Endothelial cell of umbilical vein (primary cell): ENCODE data around the gene TNS4. TPM values are rescaled to one million over a fixed set of nuclear protein-coding genes. Genes with fewer than 3 reads are reported as not detected.

Experiments
- BruUV-seq: library from RNA; stranded (reverse); fragments of 400-500 nt; replicated peaks from 2 replicates; lab custom pipeline; 2021; lab: Mats Ljungman, UMichigan
- CTCF ChIA-PET: fragments of 300-600, 350-600 bp; sonication (Branson Sonifier 250); formaldehyde crosslinking; loops from one replicate; lab custom pipeline; 2021; ENCODE audit warnings: antibody characterized with exemption, inconsistent platforms; lab: Charles Lee
- POLR2A ChIA-PET: fragments of 300-600, 350-600 bp; sonication (Branson Sonifier 250); formaldehyde crosslinking; loops from one replicate; lab custom pipeline; 2021; ENCODE audit warnings: antibody characterized with exemption, inconsistent platforms; lab: Charles Lee
- DNase-seq: peaks from one replicate; pipeline ENCODE4 v3.0.0-alpha.2; 2011; ENCODE audit warnings: low read depth, low spot score
- FAIRE-seq: peaks from 2 replicates; lab custom pipeline; 2011; peaks lifted over from hg19 to GRCh38; lab: Jason Lieb, UNC
- H2AFZ ChIP-seq: 2 replicates; pipeline ENCODE4 v1.6.0; 2012; ENCODE audit warnings: low read depth, low read length, control low read depth, inconsistent platforms
- H3K27ac ChIP-seq: 2 replicates; pipeline ENCODE4 v1.5.1; 2011; ENCODE audit warnings: low read depth, mild to moderate bottlenecking, control low read depth, low read length, moderate library complexity; ENCODE audit not compliant: insufficient read depth
- H3K27me3 ChIP-seq, 2 experiments: 2 replicates each; pipeline versions ENCODE4 v1.6.0 to v1.6.1; 2011; ENCODE audit warnings: low read length in 2 of 2, mixed read lengths in 1 of 2; ENCODE audit not compliant: control insufficient read depth in 2 of 2, insufficient read depth in 2 of 2
- H3K36me3 ChIP-seq, 2 experiments: 2 replicates in 1 of 2; 3 replicates in 1 of 2; pipeline ENCODE4 v1.5.1; 2011; ENCODE audit warnings: low read length in 2 of 2, mild to moderate bottlenecking in 1 of 2, moderate library complexity in 1 of 2; ENCODE audit not compliant: control insufficient read depth in 2 of 2, insufficient read depth in 2 of 2; ENCODE audit errors: extremely low read depth in 1 of 2
- H3K4me1 ChIP-seq: 3 replicates; pipeline ENCODE4 v1.5.1; 2011; ENCODE audit warnings: mild to moderate bottlenecking, low read length; ENCODE audit not compliant: control insufficient read depth, insufficient read depth; ENCODE audit errors: extremely low read depth
- H3K4me2 ChIP-seq: 2 replicates; pipeline ENCODE4 v1.6.1; 2011; ENCODE audit warnings: low read length, control low read depth, mixed read lengths; ENCODE audit not compliant: insufficient read depth
- H3K4me3 ChIP-seq, 3 experiments: fragments of 200-600 bp in 1 of 3; sonication (generic), shearing (Covaris generic) in 1 of 3; replicated peaks in 1 of 3; 2 replicates each; pipeline ENCODE4 v1.5.1; 2011 to 2016; ENCODE audit warnings: control low read depth in 3 of 3, low read length in 3 of 3, mild to moderate bottlenecking in 2 of 3, inconsistent platforms in 1 of 3, low read depth in 1 of 3, moderate library complexity in 1 of 3; ENCODE audit not compliant: insufficient read depth in 1 of 3
- H3K79me2 ChIP-seq: 2 replicates; pipeline ENCODE4 v1.6.0; 2012; ENCODE audit warnings: low read length, inconsistent platforms; ENCODE audit not compliant: control insufficient read depth, insufficient read depth
- H3K9ac ChIP-seq: replicated peaks from 2 replicates; pipeline ENCODE3; 2011; ENCODE audit warnings: low read length, control low read depth; ENCODE audit not compliant: insufficient read depth; ENCODE audit errors: extremely low read depth
- H3K9me1 ChIP-seq: replicated peaks from 3 replicates; pipeline ENCODE4 v1.6.0; 2011; ENCODE audit warnings: mild to moderate bottlenecking, low read length; ENCODE audit not compliant: control insufficient read depth, insufficient read depth; ENCODE audit errors: extremely low read depth
- H3K9me3 ChIP-seq: replicated peaks from 2 replicates; pipeline ENCODE4 v1.5.1; 2012; ENCODE audit warnings: low read length, inconsistent platforms; ENCODE audit not compliant: control insufficient read depth, insufficient read depth
- H4K20me1 ChIP-seq: replicated peaks from 2 replicates; pipeline ENCODE3; 2011; ENCODE audit warnings: mild to moderate bottlenecking, low read length; ENCODE audit not compliant: control insufficient read depth, insufficient read depth; ENCODE audit errors: extremely low read depth
- EZH2 ChIP-seq: IDR thresholded peaks from 2 replicates; pipeline ENCODE4 v1.6.1; 2012; ENCODE audit warnings: borderline replicate concordance, low read depth, mild to moderate bottlenecking, moderate library complexity, low read length, inconsistent platforms; ENCODE audit not compliant: severe bottlenecking
- FOS ChIP-seq: IDR thresholded peaks from 2 replicates; pipeline ENCODE4 v1.6.1; 2011; ENCODE audit warnings: mild to moderate bottlenecking, low read length, moderate library complexity, borderline replicate concordance; ENCODE audit not compliant: insufficient read depth
- GATA2 ChIP-seq: IDR thresholded peaks from 2 replicates; pipeline ENCODE4 v1.7.0; 2011; ENCODE audit warnings: low read depth, mild to moderate bottlenecking, moderate library complexity, mixed read lengths, low read length; ENCODE audit not compliant: insufficient read length, insufficient read depth
- JUN ChIP-seq: IDR thresholded peaks from 2 replicates; pipeline ENCODE4 v1.6.1; 2011; ENCODE audit warnings: borderline replicate concordance, low read depth; ENCODE audit not compliant: insufficient read length, insufficient read depth
- MYC ChIP-seq: IDR thresholded peaks from one replicate; pipeline ENCODE4 v1.6.1; 2011; ENCODE audit warnings: mild to moderate bottlenecking, low read depth, low read length
- POLR2A ChIP-seq: IDR thresholded peaks from 2 replicates; pipeline ENCODE4 v1.6.1; 2012; ENCODE audit warnings: low read depth, mild to moderate bottlenecking, control low read depth, low read length
- POLR2AphosphoS5 ChIP-seq: IDR thresholded peaks from 2 replicates; pipeline ENCODE4 v1.6.1; 2012; ENCODE audit warnings: low read depth, mild to moderate bottlenecking, control low read depth, low read length, moderate library complexity; ENCODE audit not compliant: insufficient read depth
- dilution Hi-C: fragments of 300-500 bp; cut with MboI; formaldehyde crosslinking; loops from one replicate; pipeline ENCODE4 v1.15.0; 2019; ENCODE audit warnings: low sequenced_read_pairs; ENCODE audit not compliant: extremely low pct_ligation_motif_present
- intact Hi-C: fragments of 100-400 bp; cut with micrococcal nuclease; formaldehyde crosslinking; loops from one replicate; pipeline ENCODE4 v1.10.0; 2022
- polyA plus RNA-seq, 4 experiments: library from polyadenylated mRNA; depleted of rRNA in 3 of 4; stranded (reverse) in 3 of 4; unstranded in 1 of 4; fragments of >200 nt; gene quantifications; 2 replicates each; pipeline versions ENCODE4 v1.2.1 to v1.2.3, GENCODE V29; 2011 to 2012; ENCODE audit warnings: missing spikeins in 1 of 4
- total RNA-seq: library from RNA; stranded (reverse); gene quantifications from 2 replicates; pipeline ENCODE4 v1.2.3, GENCODE V29; 2021
- TF ChIP-seq, protein P1 (sequence below): IDR thresholded peaks from 2 replicates; pipeline ENCODE4 v1.6.1; 2011; ENCODE audit not compliant: insufficient read depth, insufficient read length
- TF ChIP-seq, protein P2 (sequence below), 2 donors: IDR thresholded peaks; 1 replicate in 1 of 2; 2 replicates in 1 of 2; pipeline ENCODE4 v1.5.1; 2011; ENCODE audit warnings: low read length in 2 of 2, mild to moderate bottlenecking in 2 of 2, moderate library complexity in 2 of 2, control low read depth in 1 of 2, inconsistent platforms in 1 of 2, low read depth in 1 of 2; ENCODE audit not compliant: insufficient read depth in 1 of 2; ENCODE audit errors: extremely low read depth in 1 of 2

TNS4 gene
- total and polyA plus RNA-seq, 2 donors (not counting 3 experiments of a cell fraction or from before 2014, with no cell fraction given): not detected

DNA sequence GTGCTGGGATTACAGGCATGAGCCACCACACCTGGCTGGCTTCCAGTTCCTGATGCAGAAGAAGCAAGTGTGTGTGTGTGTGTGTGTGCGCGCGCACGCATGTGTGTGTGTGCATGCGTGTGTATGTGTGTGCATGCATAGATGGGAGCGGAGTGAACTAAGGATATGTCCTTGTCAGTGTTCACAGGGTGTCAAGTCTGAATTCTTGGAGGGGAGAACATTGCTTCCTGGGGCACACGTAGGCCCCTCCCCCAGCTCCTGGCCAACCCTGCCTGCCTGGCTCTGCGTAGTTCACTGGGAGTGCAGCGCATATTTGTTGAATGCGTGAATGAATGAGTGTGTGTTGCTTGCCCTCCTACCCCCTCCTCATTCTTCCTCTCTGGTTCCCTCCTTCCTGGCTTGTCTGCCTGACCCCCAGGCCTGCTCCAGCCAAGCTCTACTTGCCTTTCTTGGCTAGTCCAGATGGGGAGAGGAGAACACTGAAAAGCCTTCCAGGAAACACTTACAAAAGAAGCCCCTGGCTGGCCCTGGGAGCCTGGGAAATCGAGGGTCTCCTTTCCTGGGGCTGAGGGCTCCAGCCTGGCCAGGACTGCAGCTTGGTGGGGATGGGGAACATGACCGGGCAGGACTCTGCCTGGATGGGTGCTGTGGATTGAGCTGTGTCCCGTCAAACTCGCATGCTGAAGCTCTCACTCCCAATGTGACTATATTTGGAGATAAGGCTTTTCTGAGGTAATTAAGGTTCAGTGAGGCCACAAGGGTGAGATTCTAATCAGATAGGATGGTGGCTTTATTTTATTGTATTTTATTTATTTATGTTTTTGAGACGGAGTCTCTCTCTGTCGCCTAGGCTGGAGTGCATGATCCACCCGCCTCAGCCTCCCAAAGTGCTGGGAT lies 30.2 kb downstream of the TNS4 start:
- Histone ChIP-seq H3K27me3 (peaks cover 0 to 9% of the 10 kb centered on the region in 2 experiments), H3K9ac (no peak overlapping the region), H4K20me1 (no peaks in the 10 kb centered on the region), H3K9me1 (no peaks in the 10 kb centered on the region), H3K9me3 (no peaks in the 10 kb centered on the region), H3K79me2 (no peaks in the 10 kb centered on the region), H3K4me3 (no peak overlapping the region), H3K27ac (no peak overlapping the region), H3K36me3 (no peaks in the 10 kb centered on the region), H3K4me2 (no peak overlapping the region), H2AFZ (no peak overlapping the region), H3K4me1 (no peaks in the 10 kb centered on the region)
- POLR2A ChIA-PET: no interaction called here
- FAIRE-seq (no peak), DNase-seq (no peak)
- intact Hi-C loops: no loop called here
- BruUV-seq: no TSS peak
- dilution Hi-C loops: no loop called here
- TF ChIP-seq GATA2 (no peak), POLR2A (no peak), FOS (no peak), EZH2 (no peak), POLR2AphosphoS5 (no peak), JUN (no peak), MYC (no peak)
- TF ChIP-seq, protein P1, sequence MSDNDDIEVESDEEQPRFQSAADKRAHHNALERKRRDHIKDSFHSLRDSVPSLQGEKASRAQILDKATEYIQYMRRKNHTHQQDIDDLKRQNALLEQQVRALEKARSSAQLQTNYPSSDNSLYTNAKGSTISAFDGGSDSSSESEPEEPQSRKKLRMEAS: no peak
- TF ChIP-seq, protein P2, sequence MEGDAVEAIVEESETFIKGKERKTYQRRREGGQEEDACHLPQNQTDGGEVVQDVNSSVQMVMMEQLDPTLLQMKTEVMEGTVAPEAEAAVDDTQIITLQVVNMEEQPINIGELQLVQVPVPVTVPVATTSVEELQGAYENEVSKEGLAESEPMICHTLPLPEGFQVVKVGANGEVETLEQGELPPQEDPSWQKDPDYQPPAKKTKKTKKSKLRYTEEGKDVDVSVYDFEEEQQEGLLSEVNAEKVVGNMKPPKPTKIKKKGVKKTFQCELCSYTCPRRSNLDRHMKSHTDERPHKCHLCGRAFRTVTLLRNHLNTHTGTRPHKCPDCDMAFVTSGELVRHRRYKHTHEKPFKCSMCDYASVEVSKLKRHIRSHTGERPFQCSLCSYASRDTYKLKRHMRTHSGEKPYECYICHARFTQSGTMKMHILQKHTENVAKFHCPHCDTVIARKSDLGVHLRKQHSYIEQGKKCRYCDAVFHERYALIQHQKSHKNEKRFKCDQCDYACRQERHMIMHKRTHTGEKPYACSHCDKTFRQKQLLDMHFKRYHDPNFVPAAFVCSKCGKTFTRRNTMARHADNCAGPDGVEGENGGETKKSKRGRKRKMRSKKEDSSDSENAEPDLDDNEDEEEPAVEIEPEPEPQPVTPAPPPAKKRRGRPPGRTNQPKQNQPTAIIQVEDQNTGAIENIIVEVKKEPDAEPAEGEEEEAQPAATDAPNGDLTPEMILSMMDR (IDR thresholded peaks at IDR 0.05; ENCODE audit: extremely low read depth in 1 of 2, insufficient read depth in 1 of 2, low read depth in 1 of 2, low read length in 2 of 2): no peak
- CTCF ChIA-PET: interaction anchor here (1.1 to 2.1 kb wide), 4 partner anchors 12 to 89 kb away, joined by 3 to 8 read pairs (median 4); no protein-coding TSS in a partner anchor
